GM19025 (cell line): ENCODE measurements around the gene GALNT5.
A peak's percentile ranks its signal among the peaks of the same experiment; 100 is the strongest.
"Not testable (repeated sequence)": the region's sequence is repeated elsewhere in the genome, so short reads cannot be mapped to it uniquely, and the experiment has no call there.

Experiments
- ATAC-seq: cut with Tn5 transposase; IDR thresholded peaks from one replicate; pipeline ENCODE4 v1.9.1; 2021; ENCODE audit warnings: mild to moderate bottlenecking, low read depth, moderate library complexity; ENCODE audit not compliant: unreplicated experiment

GALNT5 gene

DNA sequence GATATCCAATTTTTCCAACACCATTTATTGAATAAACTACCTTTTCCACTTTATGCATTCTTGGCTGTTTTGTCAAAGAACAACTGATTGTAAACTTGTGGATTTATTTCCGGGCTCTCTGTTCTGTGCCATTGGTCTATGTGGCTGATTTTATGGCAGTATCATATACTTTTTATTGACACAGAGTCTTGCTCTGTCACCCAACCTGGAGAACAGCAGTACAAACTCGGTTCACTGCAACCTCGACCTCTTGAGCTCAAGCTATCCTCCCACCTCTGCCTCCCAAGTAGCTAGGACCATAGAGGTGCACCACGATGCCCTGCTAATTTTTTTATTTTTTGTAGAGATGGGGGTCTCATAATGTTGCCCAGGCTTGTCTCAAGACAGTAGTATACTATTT is 6.7 kb upstream of the GALNT5 start:
- ATAC-seq = no peak

DNA sequence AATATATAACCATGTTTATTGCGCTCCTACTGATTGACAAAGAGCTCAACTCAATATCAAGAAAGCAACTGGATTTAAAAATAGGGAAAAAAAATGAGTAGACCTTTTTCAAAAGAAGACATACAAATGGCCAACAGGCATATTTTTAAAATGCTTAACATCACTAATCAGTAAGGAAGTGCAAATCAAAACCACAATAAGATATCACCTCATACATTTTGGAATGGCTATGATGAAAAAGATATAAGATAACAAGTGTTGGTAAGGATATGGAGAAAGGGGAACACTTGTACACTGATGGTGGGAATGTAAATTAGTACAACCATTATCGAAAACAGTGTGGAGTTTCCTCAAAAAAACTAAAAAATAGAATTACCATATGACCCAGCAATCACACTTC is 5.6 kb upstream of the GALNT5 start:
- ATAC-seq = no peak

DNA sequence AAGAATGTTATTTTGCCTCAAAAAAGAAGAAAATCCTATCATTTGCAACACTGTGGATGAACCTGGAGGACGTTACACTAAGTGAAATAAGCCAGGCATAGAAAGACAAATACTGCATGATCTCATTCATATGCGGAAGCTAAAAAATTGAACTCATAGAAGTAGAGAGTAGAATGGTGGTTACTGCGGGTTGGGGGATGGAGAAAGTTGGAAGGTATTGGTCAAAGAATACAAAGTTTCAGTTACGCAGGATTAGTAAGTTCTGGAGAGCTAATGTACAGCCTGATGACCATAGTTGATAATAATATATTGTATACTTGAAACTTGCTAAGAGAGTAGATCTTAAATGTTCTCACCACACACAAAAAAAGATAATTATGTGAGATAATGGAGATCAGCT is 5.0 kb upstream of the GALNT5 start:
- ATAC-seq = no peak

DNA sequence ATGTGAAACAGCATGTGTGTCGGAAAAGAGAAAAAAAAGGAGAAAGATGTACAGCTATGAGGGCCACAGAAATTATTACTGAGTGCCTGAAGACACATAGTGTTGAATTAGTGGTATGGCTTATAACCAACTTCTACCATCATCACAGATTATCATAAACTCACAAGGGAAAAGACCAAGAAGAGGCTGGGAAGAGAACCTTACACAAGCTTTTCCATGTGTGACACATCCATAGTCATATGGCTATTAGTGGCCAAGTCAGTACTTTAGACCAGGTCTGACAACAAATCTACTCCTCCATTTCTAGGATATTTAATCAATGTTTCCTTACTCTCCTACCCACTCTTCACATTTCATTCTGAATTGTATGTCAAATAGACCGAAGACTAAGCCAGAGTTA is 3.5 kb upstream of the GALNT5 start:
- no peak for ATAC-seq

DNA sequence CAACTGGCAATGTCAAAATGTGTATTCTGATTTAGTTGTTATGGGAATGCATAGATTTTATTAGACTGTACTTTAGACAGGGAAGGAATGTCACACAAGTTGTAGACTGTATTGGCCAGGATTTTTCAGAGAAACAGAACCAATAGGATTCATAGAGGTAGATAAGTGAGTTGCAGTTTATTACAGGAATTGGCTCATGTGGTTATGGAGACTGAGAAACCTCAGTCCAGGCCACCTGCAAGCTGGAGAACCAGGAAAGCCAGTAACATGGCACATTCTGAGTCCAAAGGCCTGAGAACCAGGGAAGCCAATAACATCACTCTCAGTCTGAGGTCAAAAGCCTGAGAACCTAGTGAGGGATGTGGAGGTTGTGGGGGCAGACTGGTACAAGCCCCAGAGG is 1.8 kb upstream of the GALNT5 start:
- ATAC-seq = no peak

DNA sequence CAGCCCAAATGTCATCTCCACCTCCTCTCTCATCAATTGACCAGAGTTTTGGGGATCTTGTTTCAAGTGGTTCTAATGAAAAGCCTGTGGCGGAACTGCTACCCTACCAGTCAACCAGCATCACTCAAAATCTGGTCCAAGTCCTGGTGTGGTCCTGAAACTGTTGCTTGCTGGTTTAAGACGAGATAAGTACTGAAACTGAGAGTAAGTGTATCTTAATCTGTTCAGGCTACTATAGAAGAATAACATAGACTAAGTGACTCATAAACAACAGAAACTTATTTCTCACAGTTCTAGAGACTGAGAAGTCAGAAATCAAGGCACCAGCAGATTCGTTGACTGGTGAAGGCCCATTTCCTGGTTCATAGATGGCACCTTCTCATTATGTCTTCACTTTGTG is 879 bp upstream of the GALNT5 start:
- peak; percentile 92 for ATAC-seq

DNA sequence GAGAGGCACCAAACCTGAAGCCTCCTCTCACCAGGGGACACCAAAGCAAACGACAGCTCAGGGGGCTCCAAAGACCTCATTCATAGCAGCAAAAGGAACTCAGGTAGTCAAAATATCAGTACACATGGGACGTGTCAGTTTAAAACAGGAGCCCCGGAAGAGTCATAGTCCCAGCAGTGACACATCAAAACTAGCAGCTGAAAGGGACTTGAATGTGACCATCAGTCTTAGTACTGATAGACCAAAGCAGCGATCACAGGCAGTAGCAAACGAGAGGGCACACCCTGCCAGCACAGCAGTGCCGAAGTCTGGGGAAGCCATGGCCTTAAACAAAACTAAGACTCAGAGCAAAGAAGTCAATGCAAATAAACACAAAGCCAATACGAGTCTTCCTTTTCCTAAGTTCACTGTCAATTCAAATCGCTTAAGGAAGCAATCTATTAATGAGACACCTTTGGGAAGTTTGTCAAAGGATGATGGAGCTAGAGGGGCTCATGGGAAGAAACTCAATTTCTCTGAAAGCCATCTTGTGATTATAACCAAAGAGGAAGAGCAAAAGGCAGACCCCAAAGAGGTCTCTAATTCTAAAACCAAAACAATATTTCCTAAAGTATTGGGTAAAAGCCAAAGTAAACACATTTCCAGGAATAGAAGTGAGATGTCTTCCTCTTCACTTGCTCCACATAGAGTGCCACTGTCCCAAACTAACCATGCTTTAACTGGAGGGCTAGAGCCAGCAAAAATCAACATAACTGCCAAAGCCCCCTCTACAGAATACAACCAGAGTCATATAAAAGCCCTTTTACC is 1.2 kb downstream of the GALNT5 start:
- no peak for ATAC-seq

DNA sequence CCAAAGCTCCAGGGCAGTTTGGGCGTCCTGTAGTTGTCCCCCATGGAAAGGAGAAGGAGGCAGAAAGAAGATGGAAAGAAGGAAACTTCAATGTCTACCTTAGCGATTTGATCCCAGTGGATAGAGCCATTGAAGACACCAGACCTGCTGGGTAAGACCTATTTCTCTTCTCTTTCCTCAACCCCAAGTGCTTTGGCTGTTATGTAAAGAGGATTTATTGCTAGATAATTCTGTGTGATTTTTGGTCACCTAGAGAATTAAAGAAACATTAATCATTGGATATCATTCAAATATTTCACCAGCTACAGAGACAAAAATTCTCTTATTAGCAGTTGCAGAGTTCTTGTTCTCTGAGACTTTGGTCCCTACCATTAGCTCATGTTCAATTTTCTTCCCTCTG is 1.9 kb downstream of the GALNT5 start:
- no peak for ATAC-seq

DNA sequence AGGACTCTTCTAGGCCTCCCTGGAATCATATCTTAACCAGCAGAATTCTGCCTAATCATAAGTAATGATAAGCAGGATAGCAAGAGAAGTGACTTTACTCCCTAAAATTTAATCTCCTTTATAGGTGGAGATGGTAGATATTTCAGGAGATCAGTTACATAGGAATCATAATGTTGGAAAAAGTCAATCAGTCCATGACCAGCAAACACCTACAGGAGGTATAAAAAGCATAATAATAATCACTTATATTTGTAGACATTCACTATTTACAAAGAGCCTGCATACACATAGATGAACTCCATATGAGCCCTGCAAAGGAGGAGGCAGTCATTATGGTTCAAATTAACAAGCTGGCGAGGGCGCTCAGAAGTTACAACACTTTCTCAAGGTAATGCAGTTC is 2.5 kb downstream of the GALNT5 start:
- ATAC-seq = no peak

DNA sequence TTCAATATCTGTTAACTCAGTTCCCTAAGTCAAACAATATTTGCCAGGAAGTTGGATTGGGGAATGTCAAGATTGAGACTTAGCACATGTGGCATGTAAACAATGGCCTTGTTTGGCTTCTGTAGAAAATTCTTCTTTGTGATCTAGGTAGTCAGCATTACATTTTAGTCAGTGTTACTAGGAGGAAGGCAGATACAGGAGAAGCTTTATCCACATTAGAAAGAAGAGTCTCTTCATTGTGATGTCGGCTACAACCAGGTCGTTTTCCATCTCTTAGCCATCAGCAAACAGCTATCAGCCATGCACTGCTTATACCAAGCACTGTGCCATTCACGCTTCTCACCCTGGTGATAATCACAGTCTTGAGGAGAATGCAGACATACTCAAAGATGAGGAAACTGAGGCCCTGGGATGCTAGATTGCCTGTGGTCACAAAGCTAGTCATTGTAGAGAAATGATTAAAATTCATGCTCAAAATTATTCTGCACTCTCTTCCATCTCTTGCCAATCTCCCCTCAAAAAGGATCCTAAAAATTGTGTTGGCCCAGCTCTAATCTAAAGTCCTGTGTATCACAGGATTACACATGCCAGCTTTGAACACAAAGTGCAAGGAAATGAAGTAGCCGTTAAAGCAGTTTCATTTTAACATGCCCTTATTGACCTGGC is 3.2 kb downstream of the GALNT5 start:
- no peak for ATAC-seq

DNA sequence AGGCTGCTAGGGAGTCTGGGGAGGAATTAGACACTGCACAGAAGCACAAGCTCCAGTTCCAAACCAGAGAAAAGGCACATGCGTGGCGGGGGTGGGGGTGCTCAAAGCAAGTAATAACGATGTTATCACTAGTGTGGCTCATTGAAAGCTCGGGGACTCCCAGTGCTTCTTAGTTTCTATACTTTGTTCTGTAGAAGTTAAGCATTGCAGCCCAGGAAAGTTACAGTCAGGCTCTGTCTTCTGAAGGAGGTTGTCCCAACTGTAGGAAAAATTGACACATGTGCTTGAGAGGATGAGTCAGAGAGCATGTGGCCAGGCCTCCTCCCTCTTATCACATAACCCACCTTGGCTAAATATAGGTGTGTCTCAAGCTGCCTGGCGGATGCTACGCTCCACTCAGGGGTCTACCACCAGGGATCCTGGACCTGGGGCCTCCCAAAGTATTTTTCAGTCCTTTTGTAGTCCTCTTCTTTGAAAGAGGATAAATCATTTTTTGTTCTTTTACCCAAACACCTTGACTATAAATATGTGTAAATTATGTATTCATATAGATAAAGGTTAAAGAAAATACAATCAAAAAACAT is 3.8 kb downstream of the GALNT5 start:
- ATAC-seq = no peak

DNA sequence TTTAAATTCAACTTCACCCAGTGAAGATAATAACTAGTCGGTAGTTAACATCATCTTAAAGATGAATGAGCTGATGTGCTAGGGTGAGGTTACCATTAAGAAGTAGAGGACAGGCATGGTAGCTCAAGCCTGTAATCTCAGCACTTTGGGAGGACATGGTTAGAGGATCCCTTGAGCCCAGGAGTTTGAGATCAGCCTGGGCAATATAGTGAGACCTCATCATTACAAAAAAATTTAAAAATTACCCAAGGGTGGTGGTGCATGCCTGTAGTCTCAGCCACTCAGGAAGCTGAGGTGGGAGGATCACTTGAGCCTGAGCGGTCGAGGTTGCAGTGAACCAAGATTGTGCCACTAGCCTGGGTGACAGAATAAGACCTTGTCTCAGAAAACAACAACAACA is 4.7 kb downstream of the GALNT5 start:
- no peak for ATAC-seq

DNA sequence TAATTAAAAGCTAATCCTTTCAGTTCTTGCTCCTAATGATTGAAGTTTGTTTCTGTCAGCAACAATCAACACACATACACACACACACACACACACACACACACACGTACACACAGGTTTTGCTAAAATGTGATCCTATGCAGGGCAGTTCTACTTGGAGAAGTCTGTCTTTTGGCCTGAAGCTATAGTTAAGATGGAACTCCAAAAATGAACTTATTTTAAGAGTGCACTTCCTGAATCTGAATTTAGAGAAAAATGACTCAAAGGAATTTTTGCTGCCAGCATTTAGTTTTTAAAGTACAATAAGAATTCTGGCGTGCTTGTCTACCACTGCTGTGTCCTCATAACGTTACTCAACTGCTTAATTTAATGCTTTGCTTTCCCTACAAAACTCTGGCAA is 6.6 kb downstream of the GALNT5 start:
- ATAC-seq = no peak

DNA sequence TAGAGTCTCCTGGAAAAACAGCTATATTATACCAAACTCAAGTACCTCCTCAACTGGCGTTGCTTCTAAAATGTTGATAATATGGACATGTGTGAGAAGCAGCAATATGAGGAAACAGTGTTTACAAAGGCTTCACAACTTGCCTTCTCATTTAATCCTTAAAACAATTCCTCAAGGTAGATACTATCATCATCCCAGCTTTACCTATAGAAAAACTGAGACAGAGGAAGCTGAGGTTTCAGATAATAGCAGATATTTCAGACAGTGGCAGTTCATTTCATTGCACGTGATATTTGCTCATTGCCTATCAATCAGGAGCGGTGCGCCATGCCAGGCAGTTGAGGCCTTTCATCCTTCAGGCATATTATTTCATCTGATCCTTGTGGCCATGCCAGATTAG is 8.3 kb downstream of the GALNT5 start:
- no peak for ATAC-seq

DNA sequence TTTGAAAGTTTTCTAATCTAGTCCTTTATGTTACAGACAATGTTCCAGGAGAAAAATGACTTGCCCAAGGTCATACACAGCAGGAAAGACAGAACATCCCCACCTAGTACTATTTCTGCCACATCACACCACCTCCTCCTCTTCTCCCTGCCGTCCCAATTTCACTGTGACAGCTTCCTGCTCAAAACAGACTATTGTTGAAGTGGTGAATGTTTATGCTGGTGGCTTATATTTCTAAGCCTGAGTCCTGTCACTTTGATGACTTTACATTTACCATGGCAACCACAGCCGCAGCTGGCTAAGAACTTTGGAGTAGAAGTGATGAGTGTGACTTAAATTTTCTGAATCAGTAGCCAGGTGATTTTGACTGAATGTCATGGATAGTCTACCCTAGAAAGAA is 10.0 kb downstream of the GALNT5 start:
- no peak for ATAC-seq

DNA sequence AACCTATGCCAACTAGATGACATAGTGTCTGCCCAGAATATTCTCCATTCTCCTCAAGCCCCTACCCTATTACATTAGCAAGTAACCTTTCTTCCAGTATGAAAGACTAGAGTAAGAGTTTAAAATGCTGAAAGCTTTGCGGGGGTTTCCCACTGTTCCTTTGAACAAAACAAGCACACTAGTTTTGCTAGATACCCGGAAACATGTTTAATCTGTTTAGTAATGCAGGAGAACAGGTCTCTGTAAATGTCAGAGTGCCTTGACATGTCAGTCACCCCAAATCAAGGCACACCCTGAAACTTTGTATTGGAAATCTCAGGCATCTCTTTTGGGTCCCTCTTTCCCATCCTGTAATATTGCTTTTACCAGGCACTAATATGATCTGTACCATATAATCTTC is 11.6 kb downstream of the GALNT5 start:
- no peak for ATAC-seq

DNA sequence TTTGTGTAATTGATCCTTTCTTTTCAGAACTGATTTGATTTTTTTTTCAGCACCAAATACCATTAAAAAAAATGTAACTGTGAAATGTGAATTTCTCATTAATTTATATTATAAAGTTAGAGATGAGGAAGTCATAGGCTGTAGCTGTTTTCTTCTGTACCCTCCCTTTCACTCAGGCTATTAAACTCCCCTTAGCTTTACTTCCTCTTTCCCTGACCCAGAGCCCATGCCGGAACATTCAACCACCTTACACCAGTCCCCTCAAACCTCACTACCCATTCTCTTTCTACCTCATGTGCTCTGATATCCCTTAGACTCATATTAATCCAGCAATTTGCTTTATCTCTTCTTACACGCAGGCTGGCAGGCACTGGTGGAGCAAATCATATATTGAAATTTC is 12.4 kb downstream of the GALNT5 start:
- ATAC-seq = no peak

DNA sequence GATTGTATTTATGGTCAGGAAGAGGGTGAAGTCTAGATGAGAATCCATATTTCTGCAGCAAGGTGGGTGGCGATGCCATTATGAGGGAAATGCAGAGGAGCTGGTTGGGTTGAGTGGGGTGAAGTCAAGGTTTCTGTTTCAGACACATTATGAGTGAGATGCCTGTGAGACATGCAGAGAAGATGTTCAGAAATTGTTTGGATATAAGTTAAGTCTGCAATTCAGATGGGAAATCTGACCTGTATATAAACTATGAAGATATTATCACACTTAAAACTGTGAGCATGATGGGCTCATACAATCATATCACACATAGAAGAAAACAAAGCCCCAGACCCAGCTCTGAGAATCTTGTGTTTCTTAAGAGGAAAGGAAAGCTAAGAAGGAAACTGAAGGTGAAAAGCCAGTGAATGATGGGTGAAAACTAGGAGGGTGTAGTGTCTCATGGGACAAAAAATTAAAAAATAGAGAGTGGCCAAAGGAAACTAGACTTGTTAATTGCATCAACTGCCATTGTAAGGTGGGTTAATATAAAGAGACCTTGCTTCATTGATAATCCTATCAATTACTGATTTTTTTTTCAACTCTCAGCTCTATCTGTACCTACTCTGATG is 14.2 kb downstream of the GALNT5 start:
- no peak for ATAC-seq

DNA sequence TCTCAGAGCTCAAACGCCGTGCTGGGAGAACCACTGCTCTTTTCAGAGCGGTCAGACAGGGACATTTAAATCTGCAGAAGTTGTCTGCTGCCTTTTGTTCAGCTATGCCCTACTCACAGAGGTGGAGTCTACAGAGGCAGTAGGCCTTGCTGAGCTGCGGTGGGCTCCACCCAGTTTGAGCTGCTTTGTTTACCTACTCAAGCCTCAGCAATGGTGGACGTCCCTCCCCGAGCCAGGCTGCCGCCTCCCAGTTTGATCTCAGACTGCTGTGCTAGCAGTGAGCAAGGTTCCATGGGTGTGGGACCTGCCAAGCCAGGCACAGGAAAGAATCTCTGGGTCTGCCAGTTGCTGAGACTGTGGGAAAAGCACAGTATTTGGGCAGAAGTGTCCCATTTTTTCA is 21.8 kb downstream of the GALNT5 start:
- ATAC-seq = not testable (repeated sequence)

DNA sequence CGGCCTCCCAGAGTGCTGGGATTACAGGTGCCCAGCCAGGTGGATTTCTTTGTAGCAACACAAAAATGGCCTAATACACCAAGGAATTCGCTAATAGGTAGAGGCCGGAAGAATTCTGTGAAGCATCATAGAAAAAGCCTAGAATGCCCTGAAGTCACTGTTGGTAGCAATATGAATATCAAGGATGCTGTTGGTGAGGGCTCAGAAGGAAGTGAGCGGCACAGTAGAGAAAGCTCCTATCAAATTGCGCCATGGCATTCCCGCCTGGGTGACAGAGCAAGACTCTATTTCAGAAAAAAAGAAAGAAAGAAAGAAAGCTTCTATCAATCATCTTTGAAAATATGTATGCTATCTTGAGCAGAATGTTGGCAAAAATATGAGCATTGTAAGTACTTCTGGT is 23.8 kb downstream of the GALNT5 start:
- no peak for ATAC-seq

DNA sequence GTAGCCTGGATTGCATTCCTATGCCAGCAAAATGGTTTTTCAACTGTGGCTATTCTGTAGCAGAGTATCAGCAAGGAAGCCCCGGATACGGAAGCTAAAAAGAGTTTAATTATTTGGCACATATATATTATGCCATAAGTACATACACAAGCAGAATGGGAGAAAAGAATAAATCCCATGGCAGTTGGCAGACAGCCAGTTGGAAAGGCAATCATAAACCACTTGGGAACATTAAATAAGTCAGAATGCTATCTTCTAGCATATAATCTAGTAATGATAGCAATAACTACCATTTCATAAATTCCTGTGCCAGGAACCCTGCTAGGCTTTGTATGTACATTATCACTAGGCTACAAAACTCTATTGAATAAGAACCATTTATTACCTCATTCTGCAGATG is 26.0 kb downstream of the GALNT5 start:
- ATAC-seq = no peak

DNA sequence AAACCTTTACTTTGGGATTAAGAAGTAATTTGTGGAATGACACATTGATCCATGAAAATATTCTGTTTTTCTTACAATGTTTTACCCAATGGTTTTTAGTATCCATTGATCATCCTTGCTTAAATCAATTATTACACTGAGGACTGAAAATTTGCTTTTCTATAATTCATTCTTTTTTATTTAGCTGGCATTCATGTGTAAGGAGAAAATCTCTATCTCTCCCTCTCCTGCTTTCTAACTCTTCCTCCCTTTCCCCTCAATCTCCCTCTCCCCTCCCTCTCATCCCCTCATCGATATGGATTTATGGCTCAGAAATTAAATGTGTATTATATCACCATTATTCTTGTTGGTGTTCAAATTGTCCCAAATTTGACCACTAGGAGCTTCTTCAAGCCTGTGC is 29.7 kb downstream of the GALNT5 start:
- ATAC-seq = no peak
